H1 (cell line): Measurements from ENCODE around the gene HEXIM1. TPM values are rescaled to one million over a fixed set of nuclear protein-coding genes. Genes with fewer than 3 reads are reported as not detected.

Source experiments
- BCL11A ChIP-seq, 2 experiments: IDR thresholded peaks; one replicate each; pipeline ENCODE4 v1.6.1; 2011; ENCODE audit warnings: low read depth in 2 of 2, low read length in 2 of 2, mild to moderate bottlenecking in 2 of 2
- RAD21 ChIP-seq, 2 experiments: IDR thresholded peaks in 1 of 2; conservative IDR thresholded peaks in 1 of 2; 2 replicates each; pipeline ENCODE4 v1.6.1; 2011; ENCODE audit warnings: low read depth in 2 of 2, low read length in 2 of 2, improper control_type of control experiment in 1 of 2, inconsistent platforms in 1 of 2, mild to moderate bottlenecking in 1 of 2, moderate library complexity in 1 of 2
- polyA plus RNA-seq, 7 experiments: library from polyadenylated mRNA; depleted of rRNA in 3 of 7; stranded (reverse) in 5 of 7; unstranded in 2 of 7; fragments of >200 nt in 5 of 7; fragments of 200-250 nt in 2 of 7; gene quantifications; 1 replicate in 5 of 7; 2 replicates in 1 of 7; 4 replicates in 1 of 7; pipeline versions ENCODE4 v1.2.1 to v1.2.3, GENCODE V29; 2011 to 2013; ENCODE audit warnings: missing spikeins in 2 of 7, mixed read lengths in 2 of 7
- total RNA-seq: library from RNA; stranded (reverse); fragmentation: NEBNext Ultra II Directional; extraction: Animal tissue kit (Norgen Biotek cat#: 25700); gene quantifications from 2 replicates; pipeline ENCODE4 v1.2.1, GENCODE V29; 2021

Gene HEXIM1
- total and polyA plus RNA-seq, 2 of the 8 experiments (the other 6 are each of a cell fraction or from before 2014, with no cell fraction given) = 9.1 to 38.3 TPM

DNA sequence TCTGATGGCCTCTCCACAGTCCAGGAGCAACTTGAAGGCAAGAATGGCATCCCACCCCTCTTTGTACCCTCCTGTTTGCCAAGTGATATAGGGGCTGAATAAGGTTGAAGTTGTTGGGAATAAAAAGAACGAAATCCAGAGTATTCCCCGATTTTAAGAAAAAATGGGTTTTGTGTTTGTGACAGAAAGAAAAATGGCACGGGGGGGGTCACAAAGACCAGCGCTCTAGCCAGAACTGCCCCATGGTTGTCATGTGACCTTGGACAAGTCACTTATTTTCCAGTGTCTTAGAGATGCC is 1.7 kb upstream of the HEXIM1 start (continued):
- no peak for TF ChIP-seq RAD21 (IDR thresholded peaks at IDR 0.05 in 1 of 2, conservative IDR thresholded peaks at IDR 0.05 in 1 of 2; ENCODE audit: low read depth in 2 of 2, low read length in 2 of 2)
- TF ChIP-seq BCL11A (IDR thresholded peaks at IDR 0.05; ENCODE audit: low read depth in 2 of 2, low read length in 2 of 2) = no peak
